Urothelium cell line (cell line): Measurements from ENCODE around the gene PRKRA.
"Not testable (repeated sequence)": the region's sequence is repeated elsewhere in the genome, so short reads cannot be mapped to it uniquely, and the experiment has no call there.

Experiments used
- DNase-seq: peaks from one replicate; pipeline ENCODE4 v3.0.0; 2011; ENCODE audit warnings: low spot score, mixed read lengths
- FAIRE-seq: peaks from 2 replicates; lab custom pipeline; 2011; peaks lifted over from hg19 to GRCh38; lab: Jason Lieb, UNC

Gene PRKRA

GRCh38 chr2:178415979-178416378, 35.0 kb downstream of the PRKRA start:
- FAIRE-seq (no peak), DNase-seq (no peak)

- FAIRE-seq (no peak), DNase-seq (peak; percentile 90)
Measured at GRCh38 chr2:178414266-178415247, 36.4 kb downstream of the PRKRA start.

GRCh38 chr2:178413472-178414265, 37.3 kb downstream of the PRKRA start:
- FAIRE-seq (no peak), DNase-seq (peak; percentile 74)

- DNase-seq, FAIRE-seq: not testable (repeated sequence)
Measured at GRCh38 chr2:178412453-178412852, 38.5 kb downstream of the PRKRA start.

- no peak for FAIRE-seq
- DNase-seq: no peak
Measured at GRCh38 chr2:178412047-178412446, 38.9 kb downstream of the PRKRA start.

GRCh38 chr2:178409261-178409660, 41.7 kb downstream of the PRKRA start:
- no peak for FAIRE-seq
- DNase-seq: no peak

GRCh38 chr2:178404368-178404767, 46.6 kb downstream of the PRKRA start:
- FAIRE-seq (no peak), DNase-seq (peak; percentile 49)

- FAIRE-seq: no peak
- no peak for DNase-seq
Measured at GRCh38 chr2:178403671-178404306, 47.2 kb downstream of the PRKRA start.

GRCh38 chr2:178401994-178402437, 49.0 kb downstream of the PRKRA start:
- FAIRE-seq (no peak), DNase-seq (no peak)

GRCh38 chr2:178397002-178397605, 53.9 kb downstream of the PRKRA start:
- no peak for FAIRE-seq
- DNase-seq: peak; percentile 32

GRCh38 chr2:178395941-178396570, 54.9 kb downstream of the PRKRA start:
- DNase-seq: no peak
- FAIRE-seq: no peak

- FAIRE-seq (no peak), DNase-seq (no peak)
Measured at GRCh38 chr2:178395295-178395694, 55.7 kb downstream of the PRKRA start.

- no peak for DNase-seq
Measured at GRCh38 chr2:178394859-178395258, 56.1 kb downstream of the PRKRA start.

GRCh38 chr2:178392215-178392614, 58.8 kb downstream of the PRKRA start:
- DNase-seq (no peak), FAIRE-seq (no peak)

More at GRCh38 chr2:178394859-178395258, 56.1 kb downstream of the PRKRA start:
- no peak for FAIRE-seq

- no peak for FAIRE-seq
- DNase-seq: no peak
Measured at GRCh38 chr2:178391701-178392100, 59.3 kb downstream of the PRKRA start.

- no peak for DNase-seq
Measured at GRCh38 chr2:178388287-178388686, 62.7 kb downstream of the PRKRA start.

GRCh38 chr2:178386986-178387597, 63.9 kb downstream of the PRKRA start:
- no peak for DNase-seq
- FAIRE-seq: no peak

More at GRCh38 chr2:178388287-178388686, 62.7 kb downstream of the PRKRA start:
- FAIRE-seq: no peak

GRCh38 chr2:178385595-178386148, 65.3 kb downstream of the PRKRA start:
- FAIRE-seq (no peak), DNase-seq (no peak)

GRCh38 chr2:178383718-178384117, 67.3 kb downstream of the PRKRA start:
- DNase-seq: no peak
- no peak for FAIRE-seq
